HCT116 (cell line): ENCODE data around the gene CCDC57.

Source experiments
- CTCF ChIP-seq, 3 experiments: fragments of 200-600 bp in 1 of 3; sonication (generic) in 1 of 3; IDR thresholded peaks in 2 of 3; conservative IDR thresholded peaks in 1 of 3; 2 replicates each; pipeline ENCODE4 v1.5.1; 2012 to 2017; ENCODE audit warnings: low read depth in 2 of 3, low read length in 2 of 3, antibody characterized with exemption in 1 of 3, borderline replicate concordance in 1 of 3, control low read depth in 1 of 3, mild to moderate bottlenecking in 1 of 3, mixed read lengths in 1 of 3, mixed run types in 1 of 3, moderate library complexity in 1 of 3; ENCODE audit not compliant: insufficient read depth in 1 of 3
- EGR1 ChIP-seq: IDR thresholded peaks from 2 replicates; pipeline ENCODE4 v1.6.1; 2012; ENCODE audit warnings: low read depth
- ELF1 ChIP-seq: IDR thresholded peaks from 2 replicates; pipeline ENCODE4 v1.6.1; 2012; ENCODE audit warnings: low read depth, borderline replicate concordance
- EZH2 ChIP-seq: fragments of 200-600 bp; sonication (generic); IDR thresholded peaks from 2 replicates; pipeline ENCODE4 v1.6.1; 2017; ENCODE audit warnings: antibody characterized with exemption, mixed run types
- EZH2phosphoT487 ChIP-seq: fragments of 200-600 bp; IDR thresholded peaks from 2 replicates; pipeline ENCODE4 v1.6.1; 2018; ENCODE audit warnings: antibody characterized with exemption, borderline replicate concordance
- MAX ChIP-seq: IDR thresholded peaks from 2 replicates; pipeline ENCODE4 v1.6.1; 2012
- POLR2A ChIP-seq: IDR thresholded peaks from 2 replicates; pipeline ENCODE4 v1.7.0; 2011; ENCODE audit warnings: borderline replicate concordance; ENCODE audit not compliant: insufficient read depth, insufficient read length; ENCODE audit errors: extremely low read depth
- POLR2AphosphoS5 ChIP-seq: IDR thresholded peaks from 2 replicates; pipeline ENCODE4 v1.6.1; 2011; ENCODE audit warnings: mild to moderate bottlenecking, low read depth, low read length, moderate library complexity
- REST ChIP-seq: IDR thresholded peaks from 2 replicates; pipeline ENCODE4 v1.6.1; 2012; ENCODE audit warnings: low read depth
- TCF7L2 ChIP-seq: IDR thresholded peaks from 2 replicates; pipeline ENCODE4 v1.7.0; 2011; ENCODE audit warnings: borderline replicate concordance, inconsistent platforms; ENCODE audit not compliant: insufficient read depth, insufficient read length; ENCODE audit errors: extremely low read depth
- ZBTB33 ChIP-seq: IDR thresholded peaks from 2 replicates; pipeline ENCODE4 v1.6.1; 2011; ENCODE audit warnings: mild to moderate bottlenecking, low read length, moderate library complexity; ENCODE audit not compliant: insufficient replicate concordance; ENCODE audit errors: extremely low read depth
- ZNF274 ChIP-seq: fragments of 200-500 bp; sonication (Bioruptor generic); IDR thresholded peaks from 2 replicates; pipeline ENCODE4 v1.6.1; 2014; ENCODE audit warnings: mild to moderate bottlenecking, low read depth, low read length, inconsistent platforms

- TF ChIP-seq CTCF (IDR thresholded peaks at IDR 0.05 in 2 of 3, conservative IDR thresholded peaks at IDR 0.05 in 1 of 3; ENCODE audit: borderline replicate concordance in 1 of 3, insufficient read depth in 1 of 3, low read depth in 2 of 3, low read length in 2 of 3) (no peak), POLR2A (no peak), EZH2 (no peak), EGR1 (no peak), MAX (no peak), REST (no peak), EZH2phosphoT487 (no peak), POLR2AphosphoS5 (no peak), ZBTB33 (no peak), TCF7L2 (no peak), ZNF274 (no peak), ELF1 (no peak)
Observed at GRCh38 chr17:82112914-82113311, 99.7 kb downstream of the CCDC57 start.
